Lung (tissue), 12 donors: ENCODE data around the gene IL13. TPM values are rescaled to one million over a fixed set of nuclear protein-coding genes. Genes with fewer than 3 reads are reported as not detected.
"Not testable (repeated sequence)": the region's sequence is repeated elsewhere in the genome, so short reads cannot be mapped to it uniquely, and the experiment has no call there.

ENCODE experiments used
- ATAC-seq: fragments of 200-7000 bp; cut with Tn5 transposase; one replicate; pipeline ENCODE4 v1.9.1; 2020; ENCODE audit warnings: moderate number of reproducible peaks; ENCODE audit not compliant: insufficient read depth, low FRiP score
- DNase-seq, 3 donors: peaks; one replicate each; pipeline ENCODE4 v3.0.0-alpha.2; 2013 to 2017
- H3K27ac ChIP-seq, 2 donors: one replicate each; pipeline ENCODE4 v1.5.1; 2013; ENCODE audit warnings: mild to moderate bottlenecking in 2 of 2, moderate library complexity in 2 of 2, control low read depth in 1 of 2, inconsistent platforms in 1 of 2, low read depth in 1 of 2, low read length in 1 of 2
- H3K27me3 ChIP-seq, 3 donors: one replicate each; pipeline ENCODE4 v1.5.1; 2013; ENCODE audit warnings: low read length in 2 of 3; ENCODE audit not compliant: control insufficient read depth in 3 of 3, insufficient read depth in 3 of 3
- H3K36me3 ChIP-seq, 4 donors: one replicate each; pipeline ENCODE4 v1.5.1; 2013; ENCODE audit warnings: low read length in 4 of 4, mild to moderate bottlenecking in 1 of 4, moderate library complexity in 1 of 4; ENCODE audit not compliant: control insufficient read depth in 4 of 4, insufficient read depth in 4 of 4
- H3K4me1 ChIP-seq, 5 donors: one replicate each; pipeline ENCODE4 v1.5.1; 2013; ENCODE audit warnings: low read length in 5 of 5, mild to moderate bottlenecking in 2 of 5, moderate library complexity in 1 of 5; ENCODE audit not compliant: control insufficient read depth in 5 of 5, insufficient read depth in 5 of 5
- H3K4me3 ChIP-seq: one replicate; pipeline ENCODE4 v1.5.1; 2013; ENCODE audit warnings: mild to moderate bottlenecking, control low read depth, moderate library complexity
- H3K9ac ChIP-seq, 2 donors: one replicate each; pipeline ENCODE4 v1.5.1; 2013; ENCODE audit warnings: low read length in 2 of 2, control low read depth in 1 of 2; ENCODE audit not compliant: insufficient read depth in 1 of 2
- H3K9me3 ChIP-seq, 4 donors: one replicate each; pipeline ENCODE4 v1.5.1; 2013; ENCODE audit warnings: low read length in 3 of 4, mild to moderate bottlenecking in 1 of 4, moderate library complexity in 1 of 4; ENCODE audit not compliant: control insufficient read depth in 4 of 4, insufficient read depth in 3 of 4
- WGBS, 2 donors: extraction: QIAGEN DNeasy Blood & Tissue Kit; methylation state at CpG; one replicate each; pipeline ENCODE4 v1.1.7; 2013; 5-methylcytosine and 5-hydroxymethylcytosine counted together
- polyA plus RNA-seq, 2 donors: library from polyadenylated mRNA; stranded (reverse); fragments of 200-250 nt; gene quantifications; one replicate each; pipeline ENCODE4 v1.2.1, GENCODE V29; 2013
- total RNA-seq, 2 donors: library from RNA; depleted of rRNA in 1 of 2; stranded (reverse); fragments of >200 nt in 1 of 2; gene quantifications; one replicate each; pipeline ENCODE4 v1.2.1, GENCODE V29; 2014 to 2021
- TF ChIP-seq, protein P1 (sequence below): IDR thresholded peaks from 2 replicates; pipeline ENCODE4 v1.5.1; 2012; ENCODE audit warnings: mild to moderate bottlenecking; ENCODE audit errors: control extremely low read depth, extremely low read depth
- donor health status: control.
- donor health status: control.
- donor health status: Bipolar disorder and iron deficiency.
- donor health status: healthy.
- donor health status: DM: yes; HTN: yes; CAD: no.

The IL13 gene
- total and polyA plus RNA-seq, 4 donors, result 0.14 TPM; not detected in 3

DNA sequence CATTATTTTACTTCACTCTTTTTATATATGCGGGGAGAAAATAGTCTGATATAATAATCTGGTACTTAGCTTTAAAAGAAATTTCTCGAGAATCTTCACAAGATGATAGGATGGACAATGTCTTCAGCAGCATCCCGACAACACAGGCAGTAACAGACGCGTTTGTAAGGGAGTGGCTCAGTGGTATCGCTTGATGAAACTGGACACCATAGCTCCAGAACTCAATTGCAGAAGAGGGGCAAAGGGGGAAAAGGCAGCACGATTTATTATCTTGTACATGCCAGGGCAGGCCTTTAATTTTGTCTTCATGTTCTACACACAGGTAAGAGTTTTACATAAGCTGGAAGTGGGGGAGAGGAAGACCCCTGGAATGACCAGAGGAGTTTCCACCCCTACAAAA lies 31.5 kb downstream of the IL13 start:
- Histone ChIP-seq H3K4me1 (no peaks in the 10 kb centered on the region), H3K9ac (no peak overlapping the region), H3K9me3 (no peaks in the 10 kb centered on the region), H3K27ac (no peak overlapping the region), H3K4me3 (no peak overlapping the region), H3K27me3 (no peaks in the 10 kb centered on the region), H3K36me3 (peaks cover 0 to 3% (median 0%) of the 10 kb centered on the region in 4 donors)
- 89 to 90% methylated on average over 7 of the region's 7 CpGs for WGBS, 2 donors
- DNase-seq (no peak), ATAC-seq (no peak)
- TF ChIP-seq, protein P1, sequence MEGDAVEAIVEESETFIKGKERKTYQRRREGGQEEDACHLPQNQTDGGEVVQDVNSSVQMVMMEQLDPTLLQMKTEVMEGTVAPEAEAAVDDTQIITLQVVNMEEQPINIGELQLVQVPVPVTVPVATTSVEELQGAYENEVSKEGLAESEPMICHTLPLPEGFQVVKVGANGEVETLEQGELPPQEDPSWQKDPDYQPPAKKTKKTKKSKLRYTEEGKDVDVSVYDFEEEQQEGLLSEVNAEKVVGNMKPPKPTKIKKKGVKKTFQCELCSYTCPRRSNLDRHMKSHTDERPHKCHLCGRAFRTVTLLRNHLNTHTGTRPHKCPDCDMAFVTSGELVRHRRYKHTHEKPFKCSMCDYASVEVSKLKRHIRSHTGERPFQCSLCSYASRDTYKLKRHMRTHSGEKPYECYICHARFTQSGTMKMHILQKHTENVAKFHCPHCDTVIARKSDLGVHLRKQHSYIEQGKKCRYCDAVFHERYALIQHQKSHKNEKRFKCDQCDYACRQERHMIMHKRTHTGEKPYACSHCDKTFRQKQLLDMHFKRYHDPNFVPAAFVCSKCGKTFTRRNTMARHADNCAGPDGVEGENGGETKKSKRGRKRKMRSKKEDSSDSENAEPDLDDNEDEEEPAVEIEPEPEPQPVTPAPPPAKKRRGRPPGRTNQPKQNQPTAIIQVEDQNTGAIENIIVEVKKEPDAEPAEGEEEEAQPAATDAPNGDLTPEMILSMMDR, result no peak

- Histone ChIP-seq H3K4me3 (no peak overlapping the region), H3K9ac (no peak overlapping the region), H3K4me1 (no peaks in the 10 kb centered on the region), H3K27me3 (no peaks in the 10 kb centered on the region), H3K27ac (no peak overlapping the region), H3K36me3 (peaks cover 0 to 3% (median 0%) of the 10 kb centered on the region in 4 donors), H3K9me3 (no peaks in the 10 kb centered on the region)
- DNase-seq, result no peak
- ATAC-seq, result no peak
- TF ChIP-seq, protein P1, result no peak
- WGBS, 2 donors, result 96 to 99% methylated on average over 3 of the region's 3 CpGs
Measured at GRCh38 chr5:132690156-132690555, 32.2 kb downstream of the IL13 start.

GRCh38 chr5:132691755-132692631 lies 34.0 kb downstream of the IL13 start:
- not testable (repeated sequence) for ATAC-seq
- 72 to 92% methylated on average over 5 of the region's 5 CpGs for WGBS, 2 donors

DNA sequence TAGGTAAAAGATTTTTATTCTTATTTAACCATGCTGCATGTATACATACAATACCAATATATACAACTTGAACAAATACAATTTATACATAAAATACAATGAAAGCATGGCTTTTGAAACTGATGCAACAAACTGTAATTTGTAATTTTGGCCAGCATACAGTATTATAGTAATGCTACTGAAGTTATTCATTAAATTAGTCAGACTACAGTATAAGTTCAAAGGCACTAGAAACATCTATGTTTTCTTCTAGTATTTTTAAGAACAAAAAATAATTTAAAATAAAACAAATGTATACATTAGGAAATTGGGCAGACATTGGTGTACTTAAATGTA lies 34.6 kb downstream of the IL13 start:
- Histone ChIP-seq H3K27ac (no peak overlapping the region), H3K36me3 (peaks cover 0 to 3% (median 0%) of the 10 kb centered on the region in 4 donors), H3K4me3 (no peak overlapping the region), H3K4me1 (no peaks in the 10 kb centered on the region), H3K9me3 (no peaks in the 10 kb centered on the region), H3K9ac (no peak overlapping the region), H3K27me3 (no peaks in the 10 kb centered on the region)
- TF ChIP-seq, protein P1, result no peak
- DNase-seq (no peak), ATAC-seq (no peak)

More at GRCh38 chr5:132691755-132692631, 34.0 kb downstream of the IL13 start:
- H3K9ac ChIP-seq, H3K9me3 ChIP-seq, H3K4me3 ChIP-seq, H3K27ac ChIP-seq, DNase-seq, H3K27me3 ChIP-seq, H3K36me3 ChIP-seq, H3K4me1 ChIP-seq: not testable (repeated sequence)
